ENCODE measurements around the gene ADAMTS17. TPM values are rescaled to one million over a fixed set of nuclear protein-coding genes. Genes with fewer than 3 reads are reported as not detected.

The ADAMTS17 gene
- total RNA-seq, 1 experiment from 2014 or later = 0.32 TPM

DNA sequence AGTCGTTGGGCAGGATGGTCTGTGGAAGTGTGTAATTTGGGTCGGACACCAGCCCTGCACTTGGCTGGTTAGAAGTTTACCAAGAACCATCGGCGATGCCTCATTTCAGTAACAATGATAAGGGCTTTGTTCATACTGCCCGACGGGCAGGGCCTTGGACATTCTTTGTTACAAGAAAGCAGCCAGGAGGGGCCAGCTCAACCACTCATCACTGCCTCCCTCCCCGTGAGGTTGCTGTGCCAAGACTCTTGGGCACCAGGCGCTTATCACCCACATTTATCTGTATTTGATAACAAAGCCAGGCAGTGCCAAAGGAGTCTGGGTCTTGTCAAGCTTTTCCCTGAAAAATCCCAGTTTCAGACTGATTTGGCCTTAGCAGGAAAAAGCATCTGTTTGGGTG is 235.0 kb downstream of the ADAMTS17 start:
- Histone ChIP-seq H3K27me3 (replicated peaks) (no peaks in the 10 kb centered on the region), H3K4me3 (no peak overlapping the region), H3K36me3 (no peaks in the 10 kb centered on the region), H3K4me1 (replicated peaks) (peaks cover 15% of the 10 kb centered on the region), H3K27ac (no peak overlapping the region), H3K9me3 (replicated peaks) (no peaks in the 10 kb centered on the region; the same call in 1 of the 2 replicates)
- DNase-seq (ENCODE audit: low read depth in 1 of 2, low spot score in 2 of 2) = peak in 1 of 2 experiments; percentile 13

DNA sequence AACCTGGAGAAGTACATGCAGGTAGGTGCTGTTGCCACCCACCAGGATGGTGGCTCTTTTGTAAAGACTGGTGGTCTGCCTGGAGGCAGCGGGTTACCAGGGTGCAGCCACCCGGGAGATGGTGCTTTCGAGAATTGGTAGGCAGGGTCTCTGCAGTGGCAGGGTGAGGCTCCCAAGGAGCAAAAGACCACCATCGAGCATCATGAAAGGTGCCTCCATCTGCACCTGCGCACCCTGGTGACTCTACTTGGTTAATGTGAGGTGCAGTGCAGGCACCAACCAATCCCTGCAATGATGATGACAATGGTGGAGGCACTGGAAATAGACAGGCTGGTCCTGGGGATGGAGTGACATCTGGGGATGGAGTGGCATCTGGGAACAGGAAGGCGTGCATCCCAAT is 236.7 kb downstream of the ADAMTS17 start:
- no peak overlapping the region for H3K4me3 ChIP-seq
- DNase-seq (ENCODE audit: low read depth in 1 of 2, low spot score in 2 of 2) = peak in 1 of 2 experiments; percentile 13
- H3K36me3 ChIP-seq = no peaks in the 10 kb centered on the region
- H3K9me3 ChIP-seq (replicated peaks) = no peaks in the 10 kb centered on the region; the same call in 1 of the 2 replicates
- no peaks in the 10 kb centered on the region for H3K4me1 ChIP-seq (replicated peaks)
- no peak overlapping the region for H3K27ac ChIP-seq
- H3K27me3 ChIP-seq (replicated peaks) = no peaks in the 10 kb centered on the region

DNA sequence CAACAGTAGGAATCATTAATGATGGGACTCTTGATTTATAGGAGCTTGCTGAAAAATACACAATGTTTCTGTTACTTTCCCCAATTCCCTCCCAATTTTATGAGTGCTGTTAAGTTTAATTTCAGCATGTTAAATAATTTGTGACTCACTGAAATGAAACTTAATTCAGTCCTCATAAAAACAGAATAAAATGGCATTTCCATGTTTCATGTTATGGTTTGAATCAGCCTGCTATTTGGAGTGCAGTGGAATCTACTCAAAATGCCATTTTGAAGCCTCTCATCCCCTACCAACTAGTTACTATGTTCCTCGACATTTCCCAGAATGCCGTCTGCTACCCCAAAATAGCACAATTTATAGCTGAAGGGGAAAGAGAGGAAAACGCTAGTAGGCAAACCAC is 237.5 kb downstream of the ADAMTS17 start:
- Histone ChIP-seq H3K4me1 (replicated peaks) (no peaks in the 10 kb centered on the region), H3K4me3 (no peak overlapping the region), H3K36me3 (no peaks in the 10 kb centered on the region), H3K27ac (no peak overlapping the region), H3K27me3 (replicated peaks) (no peaks in the 10 kb centered on the region), H3K9me3 (replicated peaks) (no peaks in the 10 kb centered on the region; the same call in 1 of the 2 replicates)
- DNase-seq (ENCODE audit: low read depth in 1 of 2, low spot score in 2 of 2) = no peak

GRCh38 chr15:100103828-100104227 is 237.9 kb downstream of the ADAMTS17 start:
- H3K36me3 ChIP-seq = no peaks in the 10 kb centered on the region
- H3K9me3 ChIP-seq (replicated peaks) = no peaks in the 10 kb centered on the region; the same call in 1 of the 2 replicates
- no peaks in the 10 kb centered on the region for H3K27me3 ChIP-seq (replicated peaks)
- H3K4me3 ChIP-seq = no peak overlapping the region
- no peaks in the 10 kb centered on the region for H3K4me1 ChIP-seq (replicated peaks)
- H3K27ac ChIP-seq = no peak overlapping the region
- DNase-seq (ENCODE audit: low read depth in 1 of 2, low spot score in 2 of 2) = peak in 1 of 2 experiments; percentile 5

DNA sequence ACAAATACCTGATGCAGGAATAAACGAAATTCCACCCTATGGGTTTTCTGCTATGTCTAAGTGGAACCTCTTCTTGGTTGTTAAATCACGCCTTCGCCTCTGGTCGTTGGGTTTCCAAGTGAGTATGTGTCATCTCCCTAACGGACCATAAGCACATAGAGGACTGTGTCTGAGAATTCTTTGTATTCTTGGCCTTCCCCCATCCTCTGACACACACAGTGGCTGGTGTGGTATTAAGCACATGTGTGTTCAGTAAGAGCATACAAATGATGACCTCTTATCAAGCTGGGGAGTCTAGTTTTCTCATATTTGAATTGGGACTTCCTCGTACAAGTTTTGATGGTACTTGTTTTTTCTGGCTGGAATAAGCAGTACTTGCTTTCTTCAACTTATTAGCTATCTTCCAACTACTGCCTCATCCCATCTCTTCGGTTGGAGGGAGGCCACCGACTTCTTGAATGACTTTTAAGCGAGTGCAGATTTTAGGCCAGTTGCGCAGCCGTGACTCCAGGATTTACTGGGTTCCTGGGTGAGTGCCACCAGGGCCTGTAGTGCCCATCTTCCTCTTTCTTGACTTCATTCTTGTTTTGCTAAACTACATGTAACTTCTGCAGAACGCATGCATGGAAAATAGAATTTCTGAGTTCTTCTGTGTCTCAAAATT is 240.2 kb downstream of the ADAMTS17 start:
- no peak overlapping the region for H3K27ac ChIP-seq
- peak in 1 of 2 experiments; percentile 24 for DNase-seq (ENCODE audit: low read depth in 1 of 2, low spot score in 2 of 2)
- no peaks in the 10 kb centered on the region for H3K27me3 ChIP-seq (replicated peaks)

GRCh38 chr15:100100926-100101325 is 240.8 kb downstream of the ADAMTS17 start:
- no peaks in the 10 kb centered on the region for H3K36me3 ChIP-seq
- peak in 1 of 2 experiments; percentile 19 for DNase-seq (ENCODE audit: low read depth in 1 of 2, low spot score in 2 of 2)
- H3K9me3 ChIP-seq (replicated peaks) = no peaks in the 10 kb centered on the region; the same call in 1 of the 2 replicates

More for the DNA sequence above, 240.2 kb downstream of the ADAMTS17 start:
- no peaks in the 10 kb centered on the region for H3K4me1 ChIP-seq (replicated peaks)
- H3K4me3 ChIP-seq = no peak overlapping the region
- H3K36me3 ChIP-seq = no peaks in the 10 kb centered on the region
- no peaks in the 10 kb centered on the region; the same call in 1 of the 2 replicates for H3K9me3 ChIP-seq (replicated peaks)

GRCh38 chr15:100099976-100100375 is 241.8 kb downstream of the ADAMTS17 start:
- no peaks in the 10 kb centered on the region for H3K36me3 ChIP-seq
- no peaks in the 10 kb centered on the region for H3K4me1 ChIP-seq (replicated peaks)
- no peaks in the 10 kb centered on the region for H3K27me3 ChIP-seq (replicated peaks)
- no peak overlapping the region for H3K4me3 ChIP-seq
- no peaks in the 10 kb centered on the region; the same call in 1 of the 2 replicates for H3K9me3 ChIP-seq (replicated peaks)
- no peak overlapping the region for H3K27ac ChIP-seq
- DNase-seq (ENCODE audit: low read depth in 1 of 2, low spot score in 2 of 2) = peak in 1 of 2 experiments; percentile 16

More at GRCh38 chr15:100100926-100101325, 240.8 kb downstream of the ADAMTS17 start:
- no peaks in the 10 kb centered on the region for H3K4me1 ChIP-seq (replicated peaks)
- no peak overlapping the region for H3K4me3 ChIP-seq
- no peaks in the 10 kb centered on the region for H3K27me3 ChIP-seq (replicated peaks)
- H3K27ac ChIP-seq = no peak overlapping the region

DNA sequence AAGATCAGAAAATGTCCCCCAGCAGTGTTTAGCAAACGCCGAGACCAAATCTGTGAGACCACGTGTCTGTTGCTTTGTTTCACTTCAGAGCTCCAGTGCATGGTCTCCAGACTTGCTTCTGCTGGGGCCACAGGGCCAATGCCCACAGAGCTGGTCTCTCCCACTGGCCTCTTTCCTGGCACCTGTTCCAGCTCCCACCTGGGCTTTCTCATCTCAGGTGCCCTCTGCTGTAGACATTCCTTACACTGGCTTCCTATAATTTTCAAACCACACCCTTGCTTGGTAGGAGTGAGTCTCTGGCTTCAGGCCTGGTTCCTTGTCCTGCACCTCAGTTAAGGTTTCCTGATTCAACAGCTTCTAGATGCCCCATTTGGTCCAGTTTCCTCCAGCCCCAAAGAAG is 243.1 kb downstream of the ADAMTS17 start:
- Histone ChIP-seq H3K9me3 (replicated peaks) (no peaks in the 10 kb centered on the region; the same call in 1 of the 2 replicates), H3K36me3 (no peaks in the 10 kb centered on the region), H3K27me3 (replicated peaks) (no peaks in the 10 kb centered on the region), H3K4me1 (replicated peaks) (peaks cover 6% of the 10 kb centered on the region), H3K27ac (no peak overlapping the region), H3K4me3 (no peak overlapping the region)
- no peak for DNase-seq (ENCODE audit: low read depth in 1 of 2, low spot score in 2 of 2)

DNA sequence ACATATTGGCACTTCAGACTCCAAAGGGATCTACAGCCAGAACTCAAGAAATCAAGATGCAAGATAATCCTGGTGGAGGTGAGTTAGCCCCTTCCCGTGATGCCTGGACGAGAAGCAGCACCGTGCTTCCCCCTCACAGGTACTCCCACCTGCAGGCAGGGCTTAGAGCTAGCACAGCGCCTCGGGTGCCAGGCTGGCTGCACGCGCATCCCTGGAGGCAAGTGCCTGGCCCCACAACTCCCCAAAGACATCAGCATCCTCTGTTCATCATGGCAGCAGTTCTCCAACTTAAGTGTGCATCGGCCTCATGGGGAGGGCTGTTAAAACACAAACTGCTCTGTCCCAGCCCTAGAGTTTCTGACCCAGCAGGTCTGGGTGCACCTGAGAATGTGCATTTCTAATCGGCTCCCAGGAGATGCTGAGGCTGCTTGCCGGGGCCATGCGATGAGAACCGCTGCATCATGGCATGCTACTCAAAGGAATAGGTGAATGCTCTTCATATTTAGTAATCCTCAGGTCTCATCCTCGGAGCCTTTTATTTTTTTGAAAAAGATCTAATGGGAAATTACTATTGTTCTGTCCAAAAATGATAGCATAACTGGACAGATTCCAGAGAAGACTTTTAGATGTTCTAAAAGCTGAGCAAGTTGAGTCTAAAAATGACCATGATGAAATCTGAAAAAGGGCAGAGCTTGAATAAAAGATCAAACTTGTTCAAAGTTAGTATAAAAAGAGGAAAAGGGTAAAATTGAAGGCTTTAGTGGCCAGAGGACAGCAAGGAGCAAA is 244.2 kb downstream of the ADAMTS17 start:
- Histone ChIP-seq H3K9me3 (replicated peaks) (no peaks in the 10 kb centered on the region), H3K27me3 (replicated peaks) (no peaks in the 10 kb centered on the region), H3K36me3 (no peaks in the 10 kb centered on the region), H3K27ac (no peak overlapping the region), H3K4me1 (replicated peaks) (peaks cover 9% of the 10 kb centered on the region), H3K4me3 (no peak overlapping the region)
- DNase-seq (ENCODE audit: low read depth in 1 of 2, low spot score in 2 of 2) = no peak

DNA sequence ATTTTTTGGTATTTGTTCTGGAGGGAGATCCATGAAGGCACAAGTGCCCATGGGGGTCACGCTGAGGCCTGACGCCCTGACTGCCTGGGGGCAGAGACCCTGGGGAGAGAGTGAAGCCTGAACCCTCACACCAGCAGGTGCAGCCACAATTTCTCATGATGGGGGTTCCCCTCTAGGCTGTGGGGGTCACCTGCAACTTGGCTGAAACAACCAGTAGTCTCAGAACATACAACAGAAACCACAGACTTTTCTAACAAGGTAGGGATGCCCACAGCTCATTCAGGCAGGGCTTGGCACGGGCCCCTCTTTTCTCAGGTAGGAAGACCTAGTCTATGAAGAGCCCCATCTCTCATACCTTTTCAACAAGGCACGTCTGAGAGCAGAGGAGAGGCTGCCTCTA is 245.1 kb downstream of the ADAMTS17 start:
- H3K27ac ChIP-seq = no peak overlapping the region
- H3K9me3 ChIP-seq (replicated peaks) = no peaks in the 10 kb centered on the region
- no peaks in the 10 kb centered on the region for H3K36me3 ChIP-seq
- H3K4me3 ChIP-seq = no peak overlapping the region
- DNase-seq (ENCODE audit: low read depth in 1 of 2, low spot score in 2 of 2) = no peak
- H3K27me3 ChIP-seq (replicated peaks) = no peaks in the 10 kb centered on the region
- peaks cover 9% of the 10 kb centered on the region for H3K4me1 ChIP-seq (replicated peaks)

- H3K27ac ChIP-seq = no peak overlapping the region
- H3K36me3 ChIP-seq = no peaks in the 10 kb centered on the region
- H3K4me1 ChIP-seq (replicated peaks) = peaks cover 9% of the 10 kb centered on the region
- H3K4me3 ChIP-seq = no peak overlapping the region
- H3K27me3 ChIP-seq (replicated peaks) = no peaks in the 10 kb centered on the region
- DNase-seq (ENCODE audit: low read depth in 1 of 2, low spot score in 2 of 2) = peak in 1 of 2 experiments; percentile 34
- no peaks in the 10 kb centered on the region for H3K9me3 ChIP-seq (replicated peaks)
Measured at GRCh38 chr15:100096248-100096600, 245.6 kb downstream of the ADAMTS17 start.

DNA sequence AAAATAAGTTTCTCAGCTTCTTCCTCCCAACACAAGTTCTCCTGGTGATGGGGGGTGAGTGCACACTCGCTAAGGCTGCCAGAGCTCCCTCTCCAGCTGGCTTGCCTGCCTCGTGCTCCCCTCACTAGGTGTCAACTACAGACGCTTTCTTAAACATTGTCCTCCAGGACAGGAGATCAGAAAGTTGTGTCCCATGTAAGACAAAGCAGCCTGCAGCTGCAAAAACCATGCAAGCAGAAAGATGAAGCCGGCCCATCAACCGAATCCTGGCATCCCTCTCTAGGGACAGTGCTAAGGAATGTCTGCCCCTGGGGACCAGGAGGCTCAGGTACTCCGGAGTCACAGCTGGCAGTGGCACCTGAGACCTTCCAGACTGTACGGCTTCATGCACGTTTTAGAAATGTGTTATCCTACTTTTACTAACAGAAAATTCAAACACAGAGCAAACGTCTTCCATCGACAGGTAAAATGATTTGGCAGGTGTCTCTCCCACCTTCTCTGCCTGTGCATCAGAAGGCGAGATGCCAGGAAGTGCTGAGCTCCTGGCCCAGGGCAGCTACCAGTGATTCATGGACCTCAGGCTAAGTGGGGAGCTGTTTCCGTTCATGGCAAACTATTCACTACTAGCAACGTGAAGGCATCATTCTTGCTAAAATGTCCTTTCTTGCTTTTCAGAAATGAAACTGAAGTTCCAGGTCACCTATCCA is 246.1 kb downstream of the ADAMTS17 start:
- no peaks in the 10 kb centered on the region for H3K27me3 ChIP-seq (replicated peaks)
- H3K4me1 ChIP-seq (replicated peaks) = peaks cover 9% of the 10 kb centered on the region
- DNase-seq (ENCODE audit: low read depth in 1 of 2, low spot score in 2 of 2) = peak in 1 of 2 experiments; percentile 33
- no peak overlapping the region for H3K27ac ChIP-seq
- H3K9me3 ChIP-seq (replicated peaks) = no peaks in the 10 kb centered on the region
- H3K4me3 ChIP-seq = no peak overlapping the region
- H3K36me3 ChIP-seq = no peaks in the 10 kb centered on the region

DNA sequence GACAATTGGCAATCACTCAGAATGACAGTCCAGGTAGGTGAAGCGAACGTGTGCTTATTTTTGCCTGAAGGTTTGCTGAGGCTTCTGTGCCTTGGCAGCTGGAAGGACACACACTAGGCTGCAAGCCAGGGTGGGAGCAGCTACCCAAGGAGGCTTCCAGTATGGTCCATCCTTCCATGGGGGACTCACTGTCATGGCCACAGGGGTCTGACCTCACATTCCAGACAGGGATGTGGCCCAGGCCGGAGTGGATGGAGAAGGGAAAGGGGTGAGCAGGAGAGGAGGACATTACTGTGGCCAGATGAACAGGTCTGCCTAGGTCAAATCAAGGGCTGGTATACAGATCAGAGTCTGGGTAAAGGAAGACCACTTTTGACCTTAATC is 247.7 kb downstream of the ADAMTS17 start:
- Histone ChIP-seq H3K27me3 (replicated peaks) (no peaks in the 10 kb centered on the region), H3K9me3 (replicated peaks) (no peaks in the 10 kb centered on the region), H3K4me1 (replicated peaks) (peaks cover 9% of the 10 kb centered on the region), H3K27ac (no peak overlapping the region), H3K4me3 (no peak overlapping the region), H3K36me3 (no peaks in the 10 kb centered on the region)
- peak in 1 of 2 experiments; percentile 31 for DNase-seq (ENCODE audit: low read depth in 1 of 2, low spot score in 2 of 2)
